T-helper 17 cell (primary cell): ENCODE results near the gene PDXP. TPM values are rescaled to one million over a fixed set of nuclear protein-coding genes. Genes with fewer than 3 reads are reported as not detected.
A peak's percentile ranks its signal among the peaks of the same experiment; 100 is the strongest.

ENCODE experiments used
- ATAC-seq: fragments of 150-1000 bp; cut with Tn5 transposase; 2 replicates; pipeline ENCODE4 v1.10.0; 2021; ENCODE audit warnings: mild to moderate bottlenecking, moderate library complexity
- DNase-seq, 3 donors: peaks; one replicate each; pipeline versions ENCODE4 v3.0.0 to v3.0.0-alpha.2; 2020 to 2021
- H3K9me3 ChIP-seq: one replicate; pipeline ENCODE4 v1.7.0; 2013; ENCODE audit warnings: low read length, mild to moderate bottlenecking; ENCODE audit not compliant: control insufficient read depth, poor library complexity, severe bottlenecking
- H3K27ac Mint-ChIP-seq: one replicate; pipeline ENCODE4 v1.8.0; 2022; ENCODE audit warnings: mild to moderate bottlenecking, moderate library complexity, mixed read lengths
- H3K27me3 Mint-ChIP-seq: one replicate; pipeline ENCODE4 v1.8.0; 2022; ENCODE audit warnings: mixed read lengths
- H3K36me3 Mint-ChIP-seq: one replicate; pipeline ENCODE4 v1.8.0; 2022; ENCODE audit warnings: low read depth, mixed read lengths
- H3K4me1 Mint-ChIP-seq: one replicate; pipeline ENCODE4 v1.8.0; 2022; ENCODE audit warnings: mild to moderate bottlenecking, mixed read lengths
- H3K4me3 Mint-ChIP-seq: one replicate; pipeline ENCODE4 v1.8.0; 2022; ENCODE audit warnings: mild to moderate bottlenecking, moderate library complexity, mixed read lengths
- total RNA-seq, 4 donors: library from RNA in 2 of 4; stranded (reverse) in 2 of 4; gene quantifications; one replicate each; pipeline ENCODE4 v1.2.3 and lab custom pipeline; 2022 to 2026

The PDXP gene
- total RNA-seq, 2 donors from 2014 or later: 2.6 to 3.0 TPM

GRCh38 chr22:37632174-37633088 lies 26.1 kb upstream of the PDXP start:
- Mint-ChIP-seq H3K4me3 (peak overlapping the region; percentile 56), H3K36me3 (no peaks in the 10 kb centered on the region), H3K27me3 (no peaks in the 10 kb centered on the region), H3K4me1 (peaks cover 56% of the 10 kb centered on the region), H3K27ac (peak overlapping the region; percentile 95)
- H3K9me3 ChIP-seq: no peaks in the 10 kb centered on the region
- DNase-seq (no peak), ATAC-seq (no peak)

GRCh38 chr22:37633089-37633624 lies 25.4 kb upstream of the PDXP start:
- peak overlapping the region; percentile 79 for H3K4me3 Mint-ChIP-seq

GRCh38 chr22:37633625-37634416 lies 24.7 kb upstream of the PDXP start:
- Mint-ChIP-seq H3K36me3 (no peaks in the 10 kb centered on the region), H3K4me1 (peaks cover 59% of the 10 kb centered on the region), H3K4me3 (peak overlapping the region; percentile 87), H3K27ac (peak overlapping the region; percentile 95), H3K27me3 (no peaks in the 10 kb centered on the region)
- H3K9me3 ChIP-seq: no peaks in the 10 kb centered on the region
- peak; percentile 73 for ATAC-seq
- DNase-seq: peak; percentile 35 to 43 (median 42)

More at GRCh38 chr22:37633089-37633624, 25.4 kb upstream of the PDXP start:
- no peaks in the 10 kb centered on the region for H3K9me3 ChIP-seq
- H3K27me3 Mint-ChIP-seq: no peaks in the 10 kb centered on the region
- DNase-seq (peak in 1 of 3 donors; percentile 35), ATAC-seq (peak; percentile 62)
- H3K36me3 Mint-ChIP-seq: no peaks in the 10 kb centered on the region
- peak overlapping the region; percentile 95 for H3K27ac Mint-ChIP-seq
- peaks cover 59% of the 10 kb centered on the region for H3K4me1 Mint-ChIP-seq

GRCh38 chr22:37634417-37634924 lies 24.1 kb upstream of the PDXP start:
- H3K4me1 Mint-ChIP-seq: peaks cover 55% of the 10 kb centered on the region
- H3K9me3 ChIP-seq: no peaks in the 10 kb centered on the region
- H3K27ac Mint-ChIP-seq: peak overlapping the region; percentile 95
- no peak for DNase-seq
- H3K36me3 Mint-ChIP-seq: no peaks in the 10 kb centered on the region
- no peaks in the 10 kb centered on the region for H3K27me3 Mint-ChIP-seq
- ATAC-seq: no peak
- H3K4me3 Mint-ChIP-seq: peak overlapping the region; percentile 87

GRCh38 chr22:37635157-37635556 lies 23.4 kb upstream of the PDXP start:
- Mint-ChIP-seq H3K4me1 (peaks cover 55% of the 10 kb centered on the region), H3K4me3 (peak overlapping the region; percentile 87), H3K27ac (peak overlapping the region; percentile 95), H3K36me3 (peaks cover under 1% of the 10 kb centered on the region), H3K27me3 (no peaks in the 10 kb centered on the region)
- DNase-seq (no peak), ATAC-seq (no peak)
- no peaks in the 10 kb centered on the region for H3K9me3 ChIP-seq

GRCh38 chr22:37636186-37636948 lies 22.2 kb upstream of the PDXP start:
- no peaks in the 10 kb centered on the region for H3K27me3 Mint-ChIP-seq
- ATAC-seq: no peak
- H3K9me3 ChIP-seq: no peaks in the 10 kb centered on the region
- peaks cover 2% of the 10 kb centered on the region for H3K36me3 Mint-ChIP-seq
- no peak for DNase-seq
- H3K4me1 Mint-ChIP-seq: peaks cover 54% of the 10 kb centered on the region
- peak overlapping the region; percentile 66 for H3K4me3 Mint-ChIP-seq
- peak overlapping the region; percentile 90 for H3K27ac Mint-ChIP-seq

- H3K27me3 Mint-ChIP-seq: no peaks in the 10 kb centered on the region
- ATAC-seq (no peak), DNase-seq (no peak)
- no peaks in the 10 kb centered on the region for H3K9me3 ChIP-seq
- H3K27ac Mint-ChIP-seq: peak overlapping the region; percentile 90
- peaks cover 2% of the 10 kb centered on the region for H3K36me3 Mint-ChIP-seq
- H3K4me3 Mint-ChIP-seq: peak overlapping the region; percentile 66
- H3K4me1 Mint-ChIP-seq: peaks cover 53% of the 10 kb centered on the region
Measured at GRCh38 chr22:37636949-37637273, 21.6 kb upstream of the PDXP start.

- H3K9me3 ChIP-seq: no peaks in the 10 kb centered on the region
- no peaks in the 10 kb centered on the region for H3K27me3 Mint-ChIP-seq
- DNase-seq (no peak), ATAC-seq (peak; percentile 30)
- peaks cover 54% of the 10 kb centered on the region for H3K4me1 Mint-ChIP-seq
- H3K27ac Mint-ChIP-seq: peak overlapping the region; percentile 90
- H3K36me3 Mint-ChIP-seq: peaks cover 7% of the 10 kb centered on the region
- peak overlapping the region; percentile 99 for H3K4me3 Mint-ChIP-seq
Measured at GRCh38 chr22:37638391-37639069, 20.0 kb upstream of the PDXP start.

- no peaks in the 10 kb centered on the region for H3K9me3 ChIP-seq
- no peaks in the 10 kb centered on the region for H3K27me3 Mint-ChIP-seq
- H3K4me3 Mint-ChIP-seq: peak within 1 kb of the TSS; percentile 99
- peak within 1 kb of the TSS; percentile 90 for H3K27ac Mint-ChIP-seq
- H3K4me1 Mint-ChIP-seq: peaks cover 52% of the 10 kb centered on the region
- DNase-seq (peak in 2 of 3 donors; percentile 57), ATAC-seq (peak; percentile 43)
- H3K36me3 Mint-ChIP-seq: peaks cover 8% of the 10 kb centered on the region
Measured at GRCh38 chr22:37639070-37639760, 19.3 kb upstream of the PDXP start, which contains the start of gene SH3BP1. TSS of gene SH3BP1 (plus strand) at chr22:37639669. CDS start at chr22:37639788, 119 bp downstream.

GRCh38 chr22:37639771-37640590 lies 18.5 kb upstream of the PDXP start:
- Mint-ChIP-seq H3K4me1 (peaks cover 49% of the 10 kb centered on the region), H3K27ac (peak overlapping the region; percentile 87), H3K4me3 (peak overlapping the region; percentile 99), H3K27me3 (no peaks in the 10 kb centered on the region), H3K36me3 (peaks cover 8% of the 10 kb centered on the region)
- ATAC-seq (peak; percentile 29), DNase-seq (no peak)
- H3K9me3 ChIP-seq: no peaks in the 10 kb centered on the region
